C1 segment of cervical spinal cord (tissue), 14 donors: ENCODE measurements around the gene TTK.

Source experiments
- DNase-seq, 14 donors: peaks; one replicate each; lab custom pipeline; 2025; lab: John Stamatoyannopoulos, UW

TTK gene

DNA sequence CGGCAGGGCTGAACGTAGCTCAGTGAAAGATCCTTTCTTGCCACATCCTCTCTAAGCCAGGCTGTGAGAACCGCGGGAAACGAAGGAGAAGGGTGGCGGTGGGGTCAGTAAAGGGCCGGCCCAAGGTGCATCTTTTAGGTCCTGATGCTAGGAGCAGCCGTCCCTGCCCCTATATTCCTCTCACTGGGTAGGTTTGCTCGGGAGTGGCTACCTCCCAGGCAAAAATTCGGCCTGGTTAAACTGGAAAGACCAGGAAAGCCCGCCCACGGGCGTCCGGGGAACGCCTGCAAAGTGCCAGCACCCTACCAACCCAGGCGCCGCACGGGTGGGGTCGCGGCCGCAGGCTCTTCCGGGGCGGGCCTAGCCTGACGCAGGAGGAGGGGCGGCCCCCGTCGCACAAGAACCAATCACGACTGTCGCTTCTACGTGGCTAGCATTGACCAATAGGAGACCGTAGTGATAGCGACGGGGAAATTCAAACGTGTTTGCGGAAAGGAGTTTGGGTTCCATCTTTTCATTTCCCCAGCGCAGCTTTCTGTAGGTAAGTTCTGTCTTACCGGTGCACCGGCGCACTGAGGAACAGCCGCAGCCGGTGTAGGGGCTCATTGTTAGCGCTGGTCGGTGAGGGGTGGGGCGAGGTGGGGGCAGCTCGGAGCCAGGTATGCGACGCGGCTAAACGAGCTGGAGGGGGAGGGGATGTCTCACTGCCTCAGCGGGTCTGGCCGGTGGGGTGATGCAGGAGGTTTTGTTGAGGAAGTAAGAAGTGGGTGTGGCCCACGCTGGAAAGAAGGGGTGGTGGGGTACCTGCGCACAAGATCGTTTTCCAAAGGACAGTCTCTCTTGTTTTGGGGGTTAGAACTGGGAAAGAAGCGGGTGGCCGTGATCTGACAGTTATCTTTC is at the start of gene TTK:
Gene TTK (plus strand): TSS at position 477 of the 900 bp plus-strand sequence. CDS start 1,195 bp downstream, outside the sequence.
- DNase-seq = peak; percentile 24 to 90 (median 80)

DNA sequence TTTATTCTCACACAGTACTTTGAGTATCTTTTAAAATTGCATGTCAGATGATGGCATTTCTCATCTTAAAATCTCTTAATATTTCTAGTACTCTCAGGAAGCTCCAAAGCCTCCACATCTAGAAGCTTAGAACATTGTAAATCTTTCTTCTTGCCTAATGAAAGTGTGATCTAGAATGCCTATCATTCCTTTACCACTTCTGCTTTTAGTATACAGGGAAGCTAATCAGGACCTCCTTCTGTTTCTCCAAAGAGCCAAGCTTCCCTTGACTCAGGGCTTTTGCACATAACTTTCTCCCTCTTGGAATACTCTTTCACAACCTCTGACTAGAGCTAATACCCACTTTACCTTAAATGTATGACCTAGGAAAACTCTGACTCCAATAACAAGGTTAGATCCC is 49.6 kb upstream of the TTK start:
- DNase-seq = no peak

DNA sequence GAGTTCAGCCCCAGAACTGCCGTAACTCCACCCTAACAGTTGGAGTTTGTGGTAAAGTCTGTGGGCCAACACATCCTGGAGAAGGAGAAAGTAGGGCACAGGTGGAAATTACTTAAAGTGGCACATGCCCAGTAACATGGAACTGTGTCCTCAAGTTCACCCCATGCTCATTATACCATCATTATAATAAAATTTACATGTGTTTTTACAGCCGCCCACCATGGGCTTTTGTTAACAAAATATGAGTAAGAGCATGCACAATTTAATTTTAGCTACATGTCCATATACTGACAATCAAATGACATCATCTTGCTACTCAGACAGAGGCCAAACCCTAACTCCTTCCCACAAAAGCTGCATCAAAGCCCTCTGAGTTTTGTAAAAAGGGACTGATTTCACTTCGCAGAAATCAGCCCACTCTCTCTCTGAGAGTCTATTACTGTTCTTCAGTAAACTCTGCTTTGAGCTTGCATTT is 39.8 kb upstream of the TTK start:
- DNase-seq = no peak

DNA sequence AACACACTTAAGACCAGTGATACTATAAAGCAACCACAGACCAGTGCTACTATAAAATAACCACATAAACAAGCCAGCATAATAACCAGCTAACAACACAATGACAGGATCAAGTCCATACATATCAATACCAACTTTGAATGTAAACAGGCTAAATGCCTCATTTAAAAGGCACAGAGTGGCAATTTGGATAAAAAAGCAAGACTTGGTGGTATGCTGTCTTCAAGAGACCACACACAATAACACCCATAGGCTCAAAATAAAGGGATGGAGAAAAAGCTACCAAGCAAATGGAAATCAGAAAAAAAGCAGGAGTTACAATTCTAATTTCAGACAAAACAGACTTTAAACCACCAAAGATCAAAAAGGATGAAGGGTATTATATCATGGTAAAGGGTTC is 37.3 kb upstream of the TTK start:
- DNase-seq = no peak

DNA sequence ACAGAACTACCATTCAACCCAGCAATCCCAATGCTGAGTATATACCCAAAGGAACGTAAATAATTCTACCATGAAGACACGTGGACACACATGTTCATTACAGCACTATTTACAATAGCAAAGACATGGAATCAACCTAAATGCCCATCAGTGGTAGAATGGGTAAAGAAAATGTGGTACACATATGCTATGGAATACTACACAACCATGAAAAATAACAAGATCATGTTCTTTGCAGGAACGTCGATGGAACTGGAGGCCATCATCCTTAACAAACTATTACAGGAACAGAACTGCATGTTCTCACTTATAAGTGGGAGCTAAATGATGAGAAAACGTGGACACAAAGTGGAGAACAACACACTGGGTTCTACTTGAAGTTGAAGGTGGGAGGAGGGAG is 34.7 kb upstream of the TTK start:
- DNase-seq = no peak

DNA sequence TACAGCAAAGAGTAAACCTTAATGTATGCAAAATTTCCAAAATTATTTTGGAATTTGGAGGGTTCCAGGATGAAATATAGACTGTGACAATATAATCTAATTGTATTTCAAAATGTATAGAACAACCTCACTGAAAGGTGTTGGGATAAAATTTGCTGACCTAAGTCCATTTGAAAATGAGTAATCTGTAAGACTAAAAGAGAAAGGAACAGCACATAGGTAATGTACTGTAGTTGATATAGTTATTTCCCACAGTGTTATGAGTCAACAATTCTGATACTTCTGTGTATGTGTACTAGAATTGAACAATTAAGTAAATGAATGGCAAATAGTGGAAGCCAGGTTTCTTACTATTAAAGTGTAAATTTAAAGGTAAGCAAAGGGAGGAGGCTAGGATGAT is 33.3 kb upstream of the TTK start:
- DNase-seq = no peak

DNA sequence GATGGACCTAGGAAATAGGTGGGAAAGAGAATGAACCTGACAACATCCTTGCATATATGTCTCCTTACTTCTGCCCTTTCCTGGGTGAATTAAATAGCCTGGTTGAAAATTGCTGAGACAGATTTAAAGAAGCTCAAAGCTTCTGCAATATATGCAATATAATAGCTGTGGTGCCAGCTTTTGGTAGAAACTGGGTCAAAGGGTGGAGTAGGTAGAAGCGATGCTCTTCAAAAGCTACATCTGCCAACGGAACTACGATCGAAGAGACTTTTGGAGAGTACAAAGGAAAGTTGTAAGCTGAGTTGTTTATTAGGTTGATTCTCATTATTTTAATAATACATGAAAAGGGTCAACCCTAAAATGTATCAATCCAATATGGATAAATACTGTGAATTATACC is 22.8 kb upstream of the TTK start:
- no peak for DNase-seq

DNA sequence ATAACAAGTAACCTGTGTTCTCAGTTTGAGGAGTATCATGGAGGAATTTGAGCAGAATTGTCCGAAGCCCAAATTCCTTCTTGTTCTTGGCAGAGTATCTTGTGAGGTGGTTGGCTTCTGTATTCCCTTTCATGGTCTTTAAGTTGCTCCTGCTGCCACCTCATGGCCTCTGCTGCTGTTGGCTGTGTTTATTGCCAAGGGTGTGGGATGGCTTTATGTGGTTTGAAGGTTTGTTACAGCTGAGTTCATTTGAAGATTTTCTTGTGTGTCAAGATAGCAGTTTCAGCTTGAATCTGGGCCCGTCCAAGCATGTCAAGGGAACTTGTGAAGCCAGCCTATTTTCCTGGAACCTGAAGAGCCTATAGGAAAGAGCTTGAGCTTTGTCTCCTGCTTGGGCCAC is 20.2 kb upstream of the TTK start:
- DNase-seq = no peak

GRCh38 chr6:79985128-79985527 is 19.3 kb upstream of the TTK start:
- no peak for DNase-seq

DNA sequence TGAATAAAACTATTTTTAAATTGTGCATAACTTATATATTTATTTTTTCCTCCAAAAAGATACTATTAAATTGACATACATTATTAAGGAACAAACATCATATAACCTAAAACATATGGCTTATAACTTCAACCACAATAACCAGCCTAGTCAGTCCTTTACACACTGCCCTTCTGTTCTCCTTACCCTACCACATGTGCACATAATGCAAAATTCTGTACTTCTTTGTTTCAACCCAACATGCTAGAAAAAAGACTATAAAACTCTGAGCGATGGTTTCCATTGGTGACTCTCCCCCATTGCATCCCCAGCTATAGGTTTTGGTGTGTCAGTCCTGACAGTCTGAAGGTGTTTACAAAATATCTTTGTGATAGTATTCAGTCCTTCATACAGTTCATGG is 14.8 kb upstream of the TTK start:
- DNase-seq = no peak

DNA sequence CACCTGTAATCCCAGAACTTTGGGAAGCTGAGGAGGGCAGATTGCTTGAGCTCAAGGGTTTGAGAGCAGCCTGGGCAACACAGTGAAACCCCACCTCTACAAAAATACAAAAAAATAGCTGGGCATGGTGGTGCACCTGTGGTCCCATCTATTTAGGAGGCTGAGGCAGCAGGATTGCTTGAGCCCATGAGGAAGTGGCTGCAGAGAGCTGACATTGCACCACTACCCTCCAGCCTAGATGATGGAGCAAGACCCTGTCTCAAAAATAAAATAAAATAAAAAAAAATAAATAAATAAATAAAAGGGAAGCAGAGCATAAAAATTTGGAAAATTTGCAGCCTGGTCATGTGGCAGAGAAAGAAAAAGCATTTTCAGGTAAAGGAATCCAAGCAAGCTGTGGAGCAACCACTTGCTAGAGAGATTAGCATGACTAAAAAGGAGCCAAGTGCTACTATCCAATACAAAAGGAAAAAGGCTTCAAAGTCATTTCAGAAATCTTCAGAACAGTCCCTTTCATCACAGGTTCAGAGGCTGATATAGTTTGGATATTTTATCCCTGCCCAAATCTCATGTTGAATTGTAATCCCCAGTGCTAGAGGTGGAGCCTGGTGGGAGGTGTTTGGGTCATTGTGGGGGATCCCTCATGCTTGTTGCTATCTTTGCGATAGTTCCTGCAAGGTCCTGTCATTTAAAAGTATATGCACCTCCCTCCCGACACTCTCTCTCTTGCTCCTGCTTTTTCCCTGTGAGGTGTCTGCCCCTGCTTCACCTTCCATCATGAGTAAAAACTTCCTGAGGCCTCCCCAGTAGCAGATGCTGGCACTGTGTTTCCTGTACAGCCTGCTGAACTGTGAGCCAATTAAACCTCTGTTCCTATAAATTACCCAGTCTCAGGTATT is 11.2 kb upstream of the TTK start:
- DNase-seq = no peak

DNA sequence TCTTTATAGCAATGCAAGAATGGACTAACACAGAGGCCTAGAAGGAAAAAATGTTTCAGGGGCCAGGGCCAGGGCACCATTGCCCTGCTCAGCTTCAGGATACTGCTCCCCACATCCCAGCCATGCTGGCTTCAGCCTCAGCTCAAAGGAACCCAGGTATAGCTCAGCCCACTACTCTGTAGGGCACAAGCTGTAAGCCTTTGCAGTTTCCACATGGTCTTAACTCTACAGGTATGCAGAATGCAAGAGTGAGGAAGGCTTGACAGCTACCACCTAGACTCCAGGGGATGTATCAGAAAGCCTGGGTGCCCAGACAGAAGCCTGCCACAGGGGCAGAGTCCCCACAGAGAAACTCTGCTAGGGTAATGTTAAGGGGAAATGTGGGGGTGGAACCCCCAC is 10.5 kb upstream of the TTK start:
- DNase-seq = no peak

DNA sequence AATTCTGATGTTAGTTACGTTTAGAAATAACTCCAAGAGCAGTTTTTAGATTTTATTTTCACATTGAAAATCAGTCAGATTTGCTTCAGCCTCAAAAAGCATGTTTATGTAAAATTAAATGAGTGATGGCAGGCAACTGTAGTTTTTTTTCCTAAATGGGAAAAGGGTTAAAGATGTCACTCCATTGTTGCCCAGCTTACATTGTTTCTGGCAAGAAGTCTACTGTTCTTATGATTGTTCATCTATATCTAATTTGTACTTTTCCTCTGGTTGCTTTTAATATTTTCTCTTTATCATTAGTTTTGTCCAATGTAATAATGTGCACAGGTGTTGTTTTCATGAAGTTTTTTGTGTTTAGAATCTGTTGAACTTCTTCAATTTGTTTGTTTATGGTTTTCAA is 6.7 kb upstream of the TTK start:
- no peak for DNase-seq

DNA sequence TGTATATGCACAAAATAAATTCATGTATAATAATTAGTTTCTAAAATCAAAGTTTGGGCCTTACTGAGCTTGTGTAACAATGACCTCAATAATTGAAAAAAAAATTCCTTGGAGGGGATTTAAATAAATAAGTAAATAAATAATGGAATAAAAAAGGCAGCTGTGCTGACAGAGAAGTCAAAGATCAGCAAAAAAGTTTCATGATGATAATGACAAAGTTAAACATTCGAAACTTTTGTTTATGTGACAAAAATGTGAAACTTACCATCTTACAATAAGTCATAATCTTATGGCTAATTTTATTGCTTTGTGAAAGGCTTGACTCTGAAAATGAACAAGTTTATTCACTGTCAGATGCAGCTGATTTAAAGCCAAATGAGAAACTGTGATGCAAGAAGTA is 3.1 kb upstream of the TTK start:
- no peak for DNase-seq

- peak in 8 of 14 donors; percentile 33 to 65 (median 40) for DNase-seq
Measured at GRCh38 chr6:80003826-80004172, 650 bp upstream of the TTK start.

GRCh38 chr6:80005406-80005805 is 957 bp downstream of the TTK start:
- no peak for DNase-seq

DNA sequence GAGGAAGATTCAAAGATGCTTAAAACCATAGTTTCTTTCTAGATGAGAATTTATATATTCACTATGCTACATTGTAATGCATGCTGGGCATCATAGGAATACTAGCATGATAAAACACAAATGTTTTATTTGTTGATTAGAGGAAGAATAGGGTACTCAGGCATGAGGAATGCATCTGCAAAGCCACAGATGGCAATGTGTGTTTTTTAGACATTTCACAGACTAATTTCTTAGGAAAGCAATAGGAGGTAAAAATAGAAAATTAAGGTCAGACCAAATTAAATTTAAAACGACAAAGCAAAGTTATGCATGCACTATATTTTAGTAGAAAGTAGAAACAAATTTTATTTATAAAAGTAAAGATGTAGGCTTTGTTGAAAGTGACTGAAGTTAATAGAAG is 2.1 kb downstream of the TTK start:
- no peak for DNase-seq

GRCh38 chr6:80009531-80009930 is 5.1 kb downstream of the TTK start:
- DNase-seq = no peak

DNA sequence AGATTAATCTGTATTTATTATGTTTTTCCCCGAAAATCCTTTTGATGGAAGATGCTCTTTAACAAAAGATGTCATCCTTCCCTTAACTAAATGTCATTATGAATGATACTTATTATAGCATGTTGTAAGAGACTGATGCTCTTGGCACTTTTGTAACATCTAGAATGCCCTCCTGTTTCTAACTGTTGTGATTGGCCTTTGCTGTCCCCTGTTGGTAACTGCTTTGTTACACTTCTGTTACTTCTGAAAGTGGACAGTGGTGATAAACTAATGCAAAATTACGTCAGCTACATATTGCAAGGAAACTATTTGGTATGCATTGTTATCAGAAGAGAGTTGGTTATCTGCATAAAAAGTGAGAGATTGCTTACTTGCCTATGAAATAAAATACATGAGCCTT is 5.8 kb downstream of the TTK start:
- DNase-seq = no peak

- no peak for DNase-seq
Measured at GRCh38 chr6:80015839-80016435, 11.5 kb downstream of the TTK start.

- DNase-seq = peak in 1 of 14 donors; percentile 10
Measured at GRCh38 chr6:80020381-80021120, 16.1 kb downstream of the TTK start.
